CD14-positive monocyte (primary cell): ENCODE data around the gene PNPLA7. TPM values are rescaled to one million over a fixed set of nuclear protein-coding genes. Genes with fewer than 3 reads are reported as not detected.

Source experiments
- DNase-seq, 3 donors: peaks; one replicate each; pipeline ENCODE4 v3.0.0-alpha.2; 2011 to 2022
- H2AFZ ChIP-seq: 2 replicates; pipeline ENCODE4 v1.6.0; 2012; ENCODE audit warnings: mild to moderate bottlenecking, low read depth, low read length, inconsistent platforms; ENCODE audit not compliant: insufficient read depth, poor library complexity, severe bottlenecking
- H3K27ac ChIP-seq, 2 donors: 1 replicate in 1 of 2; 2 replicates in 1 of 2; pipeline ENCODE4 v1.5.1; 2012 to 2013; ENCODE audit warnings: low read length in 2 of 2, control low read depth in 1 of 2, inconsistent platforms in 1 of 2, low read depth in 1 of 2, mild to moderate bottlenecking in 1 of 2
- H3K27me3 ChIP-seq, 2 donors: one replicate each; pipeline versions ENCODE4 v1.6.0 to v1.6.1; 2011 to 2013; ENCODE audit warnings: low read length in 2 of 2; ENCODE audit not compliant: control insufficient read depth in 2 of 2, insufficient read depth in 2 of 2
- H3K36me3 ChIP-seq, 2 donors: replicated peaks in 1 of 2; 1 replicate in 1 of 2; 2 replicates in 1 of 2; pipeline versions ENCODE4 v1.5.1 to v1.6.1; 2012 to 2013; ENCODE audit warnings: low read length in 2 of 2, control low read depth in 1 of 2, inconsistent platforms in 1 of 2, mild to moderate bottlenecking in 1 of 2; ENCODE audit not compliant: insufficient read depth in 2 of 2, control insufficient read depth in 1 of 2
- H3K4me1 ChIP-seq, 2 donors: 1 replicate in 1 of 2; 2 replicates in 1 of 2; pipeline versions ENCODE4 v1.5.1 to v1.6.1; 2012 to 2013; ENCODE audit warnings: low read length in 2 of 2, control low read depth in 1 of 2, inconsistent platforms in 1 of 2, mild to moderate bottlenecking in 1 of 2, moderate library complexity in 1 of 2; ENCODE audit not compliant: insufficient read depth in 2 of 2, control insufficient read depth in 1 of 2
- H3K4me2 ChIP-seq: replicated peaks from 2 replicates; pipeline ENCODE3; 2012; ENCODE audit warnings: low read length, moderate library complexity, mild to moderate bottlenecking; ENCODE audit not compliant: poor library complexity, severe bottlenecking; ENCODE audit errors: extremely low read depth
- H3K4me3 ChIP-seq, 3 experiments: fragments of 200-600 bp in 1 of 3; sonication (generic) in 1 of 3; replicated peaks in 1 of 3; 1 replicate in 2 of 3; 2 replicates in 1 of 3; pipeline ENCODE4 v1.5.1; 2011 to 2013; ENCODE audit warnings: low read length in 3 of 3, mild to moderate bottlenecking in 3 of 3, control low read depth in 2 of 3, low read depth in 2 of 3, inconsistent platforms in 1 of 3, moderate library complexity in 1 of 3
- H3K79me2 ChIP-seq: 2 replicates; pipeline ENCODE4 v1.6.0; 2012; ENCODE audit warnings: mild to moderate bottlenecking, control low read depth, inconsistent platforms, low read length, moderate library complexity; ENCODE audit not compliant: insufficient read depth
- H3K9ac ChIP-seq: 2 replicates; pipeline ENCODE4 v1.6.0; 2017; ENCODE audit warnings: low read length, mild to moderate bottlenecking; ENCODE audit not compliant: insufficient read depth, poor library complexity, severe bottlenecking
- H3K9me3 ChIP-seq, 2 donors: replicated peaks in 1 of 2; 1 replicate in 1 of 2; 2 replicates in 1 of 2; pipeline versions ENCODE4 v1.5.1 to v1.6.1; 2012 to 2013; ENCODE audit warnings: low read length in 2 of 2, control low read depth in 1 of 2; ENCODE audit not compliant: control insufficient read depth in 1 of 2, insufficient read depth in 1 of 2
- H4K20me1 ChIP-seq: 2 replicates; pipeline ENCODE4 v1.6.0; 2012; ENCODE audit warnings: mild to moderate bottlenecking, low read length, control low read depth, moderate library complexity; ENCODE audit not compliant: insufficient read depth
- H3K27ac Mint-ChIP-seq, 7 donors: one replicate each; pipeline ENCODE4 v1.8.0; 2020; ENCODE audit warnings: mild to moderate bottlenecking in 7 of 7, mixed read lengths in 7 of 7, moderate library complexity in 6 of 7, inconsistent platforms in 2 of 7
- H3K27me3 Mint-ChIP-seq, 3 donors: one replicate each; pipeline ENCODE4 v1.8.0; 2021 to 2022; ENCODE audit warnings: low read depth in 3 of 3, mild to moderate bottlenecking in 3 of 3, mixed read lengths in 3 of 3, moderate library complexity in 3 of 3, inconsistent platforms in 1 of 3
- H3K36me3 Mint-ChIP-seq, 2 donors: one replicate each; pipeline ENCODE4 v1.8.0; 2020; ENCODE audit warnings: mixed read lengths in 2 of 2, inconsistent platforms in 1 of 2, mild to moderate bottlenecking in 1 of 2
- H3K4me1 Mint-ChIP-seq: one replicate; pipeline ENCODE4 v1.8.0; 2020; ENCODE audit warnings: mild to moderate bottlenecking, mixed read lengths
- H3K4me3 Mint-ChIP-seq, 2 donors: one replicate each; pipeline ENCODE4 v1.8.0; 2020; ENCODE audit warnings: mild to moderate bottlenecking in 2 of 2, mixed read lengths in 2 of 2, moderate library complexity in 1 of 2
- H3K9me3 Mint-ChIP-seq, 7 donors: one replicate each; pipeline ENCODE4 v1.8.0; 2020 to 2022; ENCODE audit warnings: mixed read lengths in 7 of 7, mild to moderate bottlenecking in 6 of 7, moderate library complexity in 6 of 7, inconsistent platforms in 2 of 7
- CTCF ChIP-seq: fragments of 200-600 bp; IDR thresholded peaks from one replicate; pipeline ENCODE4 v1.8.0; 2022; ENCODE audit warnings: antibody characterized with exemption, mild to moderate bottlenecking
- WGBS: methylation state at CpG from one replicate; pipeline ENCODE4 v1.1.5; 2013; ENCODE audit warnings: missing lambda C conversion rate; ENCODE audit not compliant: insufficient coverage; 5-methylcytosine and 5-hydroxymethylcytosine counted together
- intact Hi-C, 2 donors: fragments of 100-400 bp; cut with micrococcal nuclease; formaldehyde crosslinking; loops; one replicate each; pipeline versions ENCODE4 v1.15.0 to v1.15.1; 2023
- polyA plus RNA-seq, 3 donors: library from polyadenylated mRNA; depleted of rRNA in 1 of 3; unstranded in 2 of 3; stranded (reverse) in 1 of 3; fragments of 300-500 nt in 2 of 3; fragments of >200 nt in 1 of 3; fragmentation: Illumina TruSeq in 2 of 3; gene quantifications; 1 replicate in 2 of 3; 2 replicates in 1 of 3; pipeline ENCODE4 v1.2.3, GENCODE V29; 2012 to 2021

The PNPLA7 gene
- polyA plus RNA-seq, 3 donors: 0.10 to 1.1 (median 0.14) TPM

GRCh38 chr9:137488327-137488653 is 61.9 kb downstream of the PNPLA7 start:
- 94% methylated on average over 6 of the region's 6 CpGs for WGBS
- H3K36me3 ChIP-seq: no peaks in the 10 kb centered on the region
- H3K9me3 ChIP-seq: no peaks in the 10 kb centered on the region
- no peak overlapping the region for H3K4me2 ChIP-seq
- no peak overlapping the region for H3K4me3 Mint-ChIP-seq
- no peaks in the 10 kb centered on the region for H3K36me3 Mint-ChIP-seq
- no peak overlapping the region for H3K4me3 ChIP-seq
- H3K27ac ChIP-seq: no peak overlapping the region
- no peak for DNase-seq
- H3K9ac ChIP-seq: no peak overlapping the region
- H3K4me1 ChIP-seq: peaks cover under 1 to 2% of the 10 kb centered on the region in 2 donors
- TF ChIP-seq CTCF: no peak
- H3K27me3 Mint-ChIP-seq: peaks cover 1 to 5% (median 2%) of the 10 kb centered on the region in 3 donors
- H3K4me1 Mint-ChIP-seq: no peaks in the 10 kb centered on the region
- H4K20me1 ChIP-seq: no peaks in the 10 kb centered on the region
- H3K27ac Mint-ChIP-seq: no peak overlapping the region
- H3K27me3 ChIP-seq: no peaks in the 10 kb centered on the region
- intact Hi-C loops: no loop called here
- H3K79me2 ChIP-seq: no peaks in the 10 kb centered on the region
- no peak overlapping the region for H2AFZ ChIP-seq
- peaks cover 0 to 2% (median 0%) of the 10 kb centered on the region in 7 donors for H3K9me3 Mint-ChIP-seq

GRCh38 chr9:137487454-137488326 is 62.5 kb downstream of the PNPLA7 start:
- 97% methylated on average over 24 of the region's 41 CpGs for WGBS
- Histone ChIP-seq H3K36me3 (no peaks in the 10 kb centered on the region), H4K20me1 (no peaks in the 10 kb centered on the region), H3K4me3 (no peak overlapping the region), H3K9ac (no peak overlapping the region), H3K27ac (no peak overlapping the region), H3K79me2 (no peaks in the 10 kb centered on the region), H3K27me3 (no peaks in the 10 kb centered on the region), H2AFZ (no peak overlapping the region), H3K4me1 (peaks cover under 1% of the 10 kb centered on the region in 2 donors), H3K4me2 (no peak overlapping the region), H3K9me3 (no peaks in the 10 kb centered on the region)
- Mint-ChIP-seq H3K4me3 (no peak overlapping the region), H3K27me3 (peaks cover 1 to 5% (median 2%) of the 10 kb centered on the region in 3 donors), H3K4me1 (peaks cover under 1% of the 10 kb centered on the region), H3K9me3 (peaks cover 0 to 2% (median 0%) of the 10 kb centered on the region in 7 donors), H3K36me3 (no peaks in the 10 kb centered on the region), H3K27ac (no peak overlapping the region)
- no peak for TF ChIP-seq CTCF
- intact Hi-C loops: no loop called here
- DNase-seq: no peak
